Retinal pigment epithelial cell (primary cell): ENCODE data around the gene ARHGAP11A.

Experiments
- DNase-seq: peaks from one replicate; pipeline ENCODE4 v3.0.0-alpha.2; 2010; ENCODE audit warnings: low read depth
- H3K4me3 ChIP-seq: 2 replicates; pipeline ENCODE4 v1.5.1; 2011; ENCODE audit warnings: mild to moderate bottlenecking, low read length, control low read depth, moderate library complexity
- TF ChIP-seq, protein P1 (sequence below): conservative IDR thresholded peaks from 2 replicates; pipeline ENCODE4 v1.5.1; 2011; ENCODE audit warnings: low read depth, low read length, control low read depth, inconsistent platforms

ARHGAP11A gene

GRCh38 chr15:32659340-32660155, 44.2 kb downstream of the ARHGAP11A start:
- no peak for DNase-seq
- TF ChIP-seq, protein P1, sequence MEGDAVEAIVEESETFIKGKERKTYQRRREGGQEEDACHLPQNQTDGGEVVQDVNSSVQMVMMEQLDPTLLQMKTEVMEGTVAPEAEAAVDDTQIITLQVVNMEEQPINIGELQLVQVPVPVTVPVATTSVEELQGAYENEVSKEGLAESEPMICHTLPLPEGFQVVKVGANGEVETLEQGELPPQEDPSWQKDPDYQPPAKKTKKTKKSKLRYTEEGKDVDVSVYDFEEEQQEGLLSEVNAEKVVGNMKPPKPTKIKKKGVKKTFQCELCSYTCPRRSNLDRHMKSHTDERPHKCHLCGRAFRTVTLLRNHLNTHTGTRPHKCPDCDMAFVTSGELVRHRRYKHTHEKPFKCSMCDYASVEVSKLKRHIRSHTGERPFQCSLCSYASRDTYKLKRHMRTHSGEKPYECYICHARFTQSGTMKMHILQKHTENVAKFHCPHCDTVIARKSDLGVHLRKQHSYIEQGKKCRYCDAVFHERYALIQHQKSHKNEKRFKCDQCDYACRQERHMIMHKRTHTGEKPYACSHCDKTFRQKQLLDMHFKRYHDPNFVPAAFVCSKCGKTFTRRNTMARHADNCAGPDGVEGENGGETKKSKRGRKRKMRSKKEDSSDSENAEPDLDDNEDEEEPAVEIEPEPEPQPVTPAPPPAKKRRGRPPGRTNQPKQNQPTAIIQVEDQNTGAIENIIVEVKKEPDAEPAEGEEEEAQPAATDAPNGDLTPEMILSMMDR = peak; percentile 12
- H3K4me3 ChIP-seq = no peak overlapping the region

DNA sequence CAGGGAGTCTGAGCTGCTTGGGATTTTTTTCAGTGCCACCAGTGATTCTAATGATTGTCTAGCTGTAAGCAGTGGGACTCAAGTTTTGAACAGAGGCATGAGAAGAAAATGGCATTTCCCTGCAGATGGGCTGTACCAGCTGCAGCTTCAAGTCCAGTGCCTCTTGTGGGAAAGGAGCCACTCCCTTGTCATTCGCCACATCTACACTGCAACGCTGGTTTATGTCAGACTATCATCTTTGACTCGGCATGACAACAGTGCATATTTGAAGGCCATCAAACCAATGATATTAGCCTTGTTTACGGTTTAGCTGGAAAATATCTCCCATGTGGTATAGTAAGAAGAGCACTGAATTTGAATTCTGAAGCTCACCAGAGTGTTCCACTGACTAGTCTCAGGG, 48.4 kb downstream of the ARHGAP11A start:
- DNase-seq = no peak
- TF ChIP-seq, protein P1 = no peak
- no peak overlapping the region for H3K4me3 ChIP-seq

DNA sequence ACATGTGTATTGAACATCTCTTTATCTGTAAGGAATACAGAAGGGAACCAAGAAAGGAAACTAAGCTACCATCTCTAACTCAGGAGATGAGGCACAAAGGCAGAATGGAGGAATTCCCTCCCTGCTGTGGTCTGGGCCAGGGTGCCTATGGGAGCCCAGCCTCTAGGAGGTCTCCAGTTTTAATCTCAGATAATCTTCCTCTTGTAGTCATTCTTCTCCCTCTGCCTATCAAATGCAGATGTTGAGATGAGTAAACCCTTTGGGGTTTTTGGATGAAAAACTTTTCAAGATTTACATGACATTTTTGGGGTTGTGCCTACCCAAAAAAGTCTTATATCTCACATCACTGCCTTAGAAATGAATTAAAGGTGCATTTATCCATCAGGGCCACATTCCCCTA, 49.5 kb downstream of the ARHGAP11A start:
- no peak overlapping the region for H3K4me3 ChIP-seq
- DNase-seq = no peak
- TF ChIP-seq, protein P1 = no peak

DNA sequence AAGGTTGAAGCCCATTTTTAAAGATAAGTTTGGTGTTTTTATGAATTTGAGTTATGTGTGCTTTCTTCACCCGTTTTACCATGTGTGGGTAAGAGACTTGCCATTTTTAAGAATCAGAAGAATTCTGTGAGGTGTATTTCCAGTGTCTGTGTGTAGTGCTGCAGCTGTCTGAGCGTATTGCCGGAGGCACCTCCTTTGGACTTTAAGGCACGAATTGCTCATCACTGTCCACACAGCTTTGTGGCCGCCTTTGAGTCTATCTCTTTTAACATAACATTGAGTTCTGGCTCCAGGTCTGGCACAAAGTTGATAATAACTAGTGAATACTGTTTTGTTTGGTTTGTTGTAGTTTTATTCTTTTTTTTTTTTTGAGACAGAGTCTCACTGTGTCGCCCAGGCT, 52.0 kb downstream of the ARHGAP11A start:
- H3K4me3 ChIP-seq = no peak overlapping the region
- TF ChIP-seq, protein P1 = no peak
- DNase-seq = no peak

- TF ChIP-seq, protein P1 = no peak
- DNase-seq = no peak
- no peak overlapping the region for H3K4me3 ChIP-seq
Observed at GRCh38 chr15:32668942-32669341, 53.6 kb downstream of the ARHGAP11A start.

GRCh38 chr15:32669896-32670611, 54.8 kb downstream of the ARHGAP11A start:
- DNase-seq = peak; percentile 61
- TF ChIP-seq, protein P1 = no peak
- H3K4me3 ChIP-seq = no peak overlapping the region
